Testis (tissue), 3 donors: Measurements from ENCODE around the gene POLR3H. TPM values are rescaled to one million over a fixed set of nuclear protein-coding genes. Genes with fewer than 3 reads are reported as not detected.

Experiments
- DNase-seq: peaks from one replicate; pipeline ENCODE4 v3.0.0-alpha.2; 2019
- H3K27ac ChIP-seq, 2 donors: fragments of 200-600 bp; sonication (generic); one replicate each; pipeline ENCODE4 v1.5.1; 2019
- H3K27me3 ChIP-seq: fragments of 200-600 bp; sonication (generic); one replicate; pipeline ENCODE4 v1.5.1; 2019
- H3K36me3 ChIP-seq: fragments of 200-600 bp; sonication (generic); one replicate; pipeline ENCODE4 v1.5.1; 2017; ENCODE audit warnings: low read depth; ENCODE audit errors: missing control alignments
- H3K4me1 ChIP-seq: fragments of 200-600 bp; sonication (generic); one replicate; pipeline ENCODE4 v1.5.1; 2019
- H3K4me3 ChIP-seq, 2 donors: fragments of 200-600 bp; sonication (generic); one replicate each; pipeline ENCODE4 v1.5.1; 2017 to 2019
- H3K9me3 ChIP-seq: fragments of 200-600 bp; sonication (generic); one replicate; pipeline ENCODE4 v1.5.1; 2017
- CTCF ChIP-seq, 3 experiments: fragments of 450-650 bp in 2 of 3; fragments of 200-600 bp in 1 of 3; sonication (generic) in 1 of 3; IDR thresholded peaks; one replicate each; pipeline ENCODE4 v1.5.1; 2016 to 2019; ENCODE audit warnings: antibody characterized with exemption in 3 of 3, mild to moderate bottlenecking in 2 of 3, moderate library complexity in 1 of 3
- POLR2A ChIP-seq: fragments of 450-650 bp; IDR thresholded peaks from one replicate; pipeline ENCODE4 v1.6.1; 2017; ENCODE audit warnings: antibody characterized with exemption, mild to moderate bottlenecking, moderate library complexity
- WGBS, 2 donors: methylation state at CpG; one replicate each; pipeline ENCODE4 v1.1.5; 2018; 5-methylcytosine and 5-hydroxymethylcytosine counted together
- intact Hi-C: fragments of 100-400 bp; cut with DNase I; formaldehyde crosslinking; loops from one replicate; pipeline ENCODE4 v1.15.1; 2023; ENCODE audit warnings: low total_unique reads
- polyA plus RNA-seq: library from polyadenylated mRNA; stranded (reverse); fragments of 350-450 nt; fragmentation: Illumina TruSeq; extraction: RNeasy Lipid Tissue Mini Kit (QIAGEN cat#74804); gene quantifications from one replicate; pipeline ENCODE4 v1.2.3, GENCODE V29; 2014; ENCODE audit warnings: low read depth, low replicate concordance; ENCODE audit not compliant: insufficient read depth
- total RNA-seq, 2 donors: library from RNA; depleted of rRNA; stranded (reverse); fragments of >200 nt; gene quantifications; one replicate each; pipeline ENCODE4 v1.2.3, GENCODE V29; 2016

POLR3H gene
- total and polyA plus RNA-seq, 3 donors from 2014 or later = 23.3 to 38.9 (median 24.6) TPM

GRCh38 chr22:41530890-41531714, 13.2 kb downstream of the POLR3H start:
- Histone ChIP-seq H3K4me1 (peaks cover 12% of the 10 kb centered on the region), H3K27me3 (no peaks in the 10 kb centered on the region), H3K9me3 (no peaks in the 10 kb centered on the region), H3K36me3 (no peaks in the 10 kb centered on the region), H3K27ac (peak overlapping the region; percentile 1 to 51), H3K4me3 (no peak overlapping the region)
- TF ChIP-seq CTCF (IDR thresholded peaks at IDR 0.05) (no peak), POLR2A (no peak)
- DNase-seq = no peak
- intact Hi-C loops = no loop called here
- WGBS, 2 donors = 81 to 91% methylated on average over 7 to 15 of the region's 18 CpGs

GRCh38 chr22:41528938-41529561, 15.2 kb downstream of the POLR3H start:
- H3K4me3 ChIP-seq = no peak overlapping the region
- no peaks in the 10 kb centered on the region for H3K27me3 ChIP-seq
- intact Hi-C loops = no loop called here
- TF ChIP-seq POLR2A = no peak
- TF ChIP-seq CTCF (IDR thresholded peaks at IDR 0.05) = no peak
- H3K36me3 ChIP-seq = no peaks in the 10 kb centered on the region
- DNase-seq = no peak
- H3K27ac ChIP-seq = no peak overlapping the region
- WGBS, 2 donors = 70 to 87% methylated on average over 7 of the region's 13 CpGs
- H3K9me3 ChIP-seq = no peaks in the 10 kb centered on the region
- peaks cover 27% of the 10 kb centered on the region for H3K4me1 ChIP-seq

GRCh38 chr22:41528132-41528766, 16.0 kb downstream of the POLR3H start:
- WGBS, 2 donors = 92 to 93% methylated on average over 15 to 16 of the region's 16 CpGs
- H3K27me3 ChIP-seq = no peaks in the 10 kb centered on the region
- no peaks in the 10 kb centered on the region for H3K36me3 ChIP-seq
- intact Hi-C loops = no loop called here
- H3K4me1 ChIP-seq = peaks cover 35% of the 10 kb centered on the region
- H3K4me3 ChIP-seq = no peak overlapping the region
- TF ChIP-seq POLR2A (no peak), CTCF (IDR thresholded peaks at IDR 0.05) (no peak)
- no peaks in the 10 kb centered on the region for H3K9me3 ChIP-seq
- DNase-seq = no peak
- H3K27ac ChIP-seq = no peak overlapping the region

- H3K36me3 ChIP-seq = no peaks in the 10 kb centered on the region
- WGBS, 2 donors = 64 to 70% methylated on average over 22 to 32 of the region's 32 CpGs
- peaks cover 38% of the 10 kb centered on the region for H3K4me1 ChIP-seq
Measured at GRCh38 chr22:41526830-41527799, 17.2 kb downstream of the POLR3H start.

More at GRCh38 chr22:41526830-41527799, 17.2 kb downstream of the POLR3H start:
- Histone ChIP-seq H3K4me3 (no peak overlapping the region), H3K9me3 (no peaks in the 10 kb centered on the region), H3K27ac (peak overlapping the region; percentile 81 to 83), H3K27me3 (no peaks in the 10 kb centered on the region)
- peak; percentile 47 for DNase-seq
- no peak for TF ChIP-seq POLR2A
- TF ChIP-seq CTCF (IDR thresholded peaks at IDR 0.05) = peak; percentile 57 to 80 (median 73)
- intact Hi-C loops = no loop called here
